Vagina (tissue), 2 donors: ENCODE measurements around the gene NRXN2. TPM values are rescaled to one million over a fixed set of nuclear protein-coding genes. Genes with fewer than 3 reads are reported as not detected.

Experiments
- DNase-seq, 2 donors: peaks; one replicate each; pipeline ENCODE4 v3.0.0-alpha.2; 2017; ENCODE audit errors: extremely low spot score in 2 of 2
- H3K27ac ChIP-seq: fragments of 200-600 bp; sonication (generic); one replicate; pipeline ENCODE4 v1.5.1; 2019
- H3K27me3 ChIP-seq: fragments of 200-600 bp; sonication (generic); one replicate; pipeline ENCODE4 v1.5.1; 2019
- H3K36me3 ChIP-seq, 2 donors: fragments of 200-600 bp; sonication (generic); one replicate each; pipeline ENCODE4 v1.5.1; 2017 to 2019
- H3K4me1 ChIP-seq: fragments of 200-600 bp; sonication (generic); one replicate; pipeline ENCODE4 v1.5.1; 2019
- H3K4me3 ChIP-seq, 2 donors: fragments of 200-600 bp; sonication (generic); 1 replicate in 1 of 2; 2 replicates in 1 of 2; pipeline ENCODE4 v1.5.1; 2016 to 2019
- H3K9me3 ChIP-seq: fragments of 200-600 bp; sonication (generic); one replicate; pipeline ENCODE4 v1.5.1; 2019
- POLR2A ChIP-seq, 2 donors: fragments of 450-650 bp; IDR thresholded peaks; one replicate each; pipeline ENCODE4 v1.6.1; 2017; ENCODE audit warnings: antibody characterized with exemption in 2 of 2, mild to moderate bottlenecking in 2 of 2, moderate library complexity in 2 of 2
- POLR2AphosphoS5 ChIP-seq, 2 donors: sonication (generic); formaldehyde crosslinking; IDR thresholded peaks; one replicate each; pipeline ENCODE4 v1.9.0; 2017; ENCODE audit warnings: antibody characterized with exemption in 2 of 2, mild to moderate bottlenecking in 2 of 2, low read depth in 1 of 2; ENCODE audit not compliant: insufficient read depth in 1 of 2
- intact Hi-C: fragments of 100-400 bp; cut with DNase I; formaldehyde crosslinking; loops from one replicate; pipeline ENCODE4 v1.15.1; 2023
- total RNA-seq: library from RNA; depleted of rRNA; stranded (reverse); fragments of >200 nt; gene quantifications from one replicate; pipeline ENCODE4 v1.2.3, GENCODE V29; 2016
- TF ChIP-seq, protein P1 (sequence below), 3 experiments: fragments of 450-650 bp in 2 of 3; fragments of 200-600 bp in 1 of 3; sonication (generic) in 1 of 3; IDR thresholded peaks; one replicate each; pipeline ENCODE4 v1.5.1; 2017 to 2019; ENCODE audit warnings: antibody characterized with exemption in 3 of 3, mild to moderate bottlenecking in 2 of 3, moderate library complexity in 2 of 3

The NRXN2 gene
- total RNA-seq: 16.9 TPM

DNA sequence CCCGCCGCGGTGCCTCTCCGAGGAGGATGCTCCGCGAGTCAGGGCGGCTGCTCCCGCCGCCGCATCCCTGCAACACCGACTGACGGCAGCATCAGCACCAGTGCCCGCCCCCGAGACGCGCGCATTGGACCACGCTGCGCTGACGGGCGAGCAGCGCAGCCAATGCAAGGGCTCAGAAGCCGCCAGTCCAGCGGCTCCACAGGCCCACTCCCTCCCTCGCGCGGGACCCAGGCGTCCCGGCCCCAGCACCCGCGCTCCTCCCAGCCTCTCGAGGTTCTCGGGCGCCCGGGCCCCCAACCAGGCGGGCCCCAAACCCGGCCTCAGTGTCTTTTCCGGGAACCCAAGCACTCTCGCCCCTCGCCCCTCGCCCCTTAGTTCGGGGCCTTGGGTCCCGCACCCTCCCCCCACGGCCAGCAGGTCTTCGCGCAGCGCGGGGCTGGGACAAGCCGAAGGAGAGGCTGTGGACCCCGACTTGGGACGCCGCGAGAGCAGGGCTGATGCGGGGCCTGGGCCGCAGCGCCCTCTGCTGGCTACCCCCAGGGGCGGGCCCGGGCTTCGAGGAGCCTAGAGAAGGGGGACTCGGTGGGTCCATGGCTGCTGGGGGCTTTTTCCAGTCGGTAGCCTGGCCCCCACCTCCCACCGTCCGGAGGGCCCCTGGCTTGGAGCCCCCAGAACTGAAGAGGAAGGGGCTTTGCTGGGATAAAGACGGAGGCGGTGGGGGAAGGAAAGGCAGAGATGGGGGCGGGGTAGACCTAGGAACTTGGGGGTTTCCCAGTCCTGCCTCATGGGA, at the start of gene NRXN2:
Gene NRXN2, minus strand, starts transcription at position 81 of the 790 bp plus-strand sequence. CDS start 9,498 bp downstream, outside the sequence.
- peaks cover 4% of the 10 kb centered on the region for H3K27me3 ChIP-seq
- H3K4me1 ChIP-seq: peaks cover 7% of the 10 kb centered on the region
- no peak for DNase-seq
- intact Hi-C loops: loop anchor here (5.0 kb wide), 1 partner anchor 171 kb away; no protein-coding TSS in a partner anchor
- peak within 1 kb of the TSS; percentile 60 to 73 for H3K4me3 ChIP-seq
- TF ChIP-seq POLR2A (IDR thresholded peaks at IDR 0.05) (no peak), POLR2AphosphoS5 (IDR thresholded peaks at IDR 0.05; ENCODE audit: insufficient read depth in 1 of 2, low read depth in 1 of 2) (peak in 1 of 2 donors; percentile 51)
- TF ChIP-seq, protein P1, sequence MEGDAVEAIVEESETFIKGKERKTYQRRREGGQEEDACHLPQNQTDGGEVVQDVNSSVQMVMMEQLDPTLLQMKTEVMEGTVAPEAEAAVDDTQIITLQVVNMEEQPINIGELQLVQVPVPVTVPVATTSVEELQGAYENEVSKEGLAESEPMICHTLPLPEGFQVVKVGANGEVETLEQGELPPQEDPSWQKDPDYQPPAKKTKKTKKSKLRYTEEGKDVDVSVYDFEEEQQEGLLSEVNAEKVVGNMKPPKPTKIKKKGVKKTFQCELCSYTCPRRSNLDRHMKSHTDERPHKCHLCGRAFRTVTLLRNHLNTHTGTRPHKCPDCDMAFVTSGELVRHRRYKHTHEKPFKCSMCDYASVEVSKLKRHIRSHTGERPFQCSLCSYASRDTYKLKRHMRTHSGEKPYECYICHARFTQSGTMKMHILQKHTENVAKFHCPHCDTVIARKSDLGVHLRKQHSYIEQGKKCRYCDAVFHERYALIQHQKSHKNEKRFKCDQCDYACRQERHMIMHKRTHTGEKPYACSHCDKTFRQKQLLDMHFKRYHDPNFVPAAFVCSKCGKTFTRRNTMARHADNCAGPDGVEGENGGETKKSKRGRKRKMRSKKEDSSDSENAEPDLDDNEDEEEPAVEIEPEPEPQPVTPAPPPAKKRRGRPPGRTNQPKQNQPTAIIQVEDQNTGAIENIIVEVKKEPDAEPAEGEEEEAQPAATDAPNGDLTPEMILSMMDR (IDR thresholded peaks at IDR 0.05): peak; percentile 87 to 94 (median 94)
- no peaks in the 10 kb centered on the region for H3K9me3 ChIP-seq
- no peaks in the 10 kb centered on the region for H3K36me3 ChIP-seq
- H3K27ac ChIP-seq: peak within 1 kb of the TSS; percentile 57

DNA sequence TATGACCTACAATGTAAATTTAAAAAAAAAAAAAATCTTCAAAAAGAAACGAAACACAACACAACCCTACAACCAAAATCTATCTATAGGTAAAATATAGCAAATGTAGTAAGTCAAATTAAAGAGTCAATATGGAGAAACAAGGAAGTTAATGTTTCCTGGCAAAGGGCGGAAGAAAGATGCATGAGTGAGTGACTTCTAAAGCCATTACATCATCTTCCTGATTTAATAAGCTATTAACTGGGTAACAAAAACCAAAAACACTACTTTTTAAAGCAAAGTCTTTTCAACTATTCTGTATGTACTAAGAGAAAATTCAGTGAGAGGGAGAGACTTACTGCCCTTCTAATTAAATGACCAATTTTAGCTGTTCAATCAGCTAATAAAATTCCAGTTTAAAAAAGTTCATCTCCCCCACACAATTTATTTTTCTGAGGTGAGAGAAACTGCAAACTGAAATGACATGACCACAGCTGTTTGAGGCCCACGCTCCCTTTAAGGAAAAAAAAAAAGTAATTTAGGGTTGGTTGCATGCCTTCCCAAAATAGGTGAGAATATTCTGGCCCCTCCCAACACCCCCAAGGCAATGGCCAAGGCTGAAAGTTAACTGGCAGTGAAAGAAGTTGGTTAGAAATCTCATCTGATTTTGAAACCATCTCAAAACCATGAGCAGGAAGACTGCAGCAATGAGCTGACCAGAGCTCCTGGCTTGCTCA, 49.5 kb upstream of the NRXN2 start:
- H3K27me3 ChIP-seq: no peaks in the 10 kb centered on the region
- H3K36me3 ChIP-seq: peaks cover 12 to 89% of the 10 kb centered on the region in 2 donors
- H3K4me1 ChIP-seq: peaks cover 57% of the 10 kb centered on the region
- no peak for DNase-seq
- TF ChIP-seq POLR2A (IDR thresholded peaks at IDR 0.05): no peak
- TF ChIP-seq, protein P1 (IDR thresholded peaks at IDR 0.05): no peak
- TF ChIP-seq POLR2AphosphoS5 (IDR thresholded peaks at IDR 0.05; ENCODE audit: insufficient read depth in 1 of 2, low read depth in 1 of 2): no peak
- H3K4me3 ChIP-seq: no peak overlapping the region
- H3K27ac ChIP-seq: no peak overlapping the region
- intact Hi-C loops: no loop called here
- H3K9me3 ChIP-seq: no peaks in the 10 kb centered on the region

DNA sequence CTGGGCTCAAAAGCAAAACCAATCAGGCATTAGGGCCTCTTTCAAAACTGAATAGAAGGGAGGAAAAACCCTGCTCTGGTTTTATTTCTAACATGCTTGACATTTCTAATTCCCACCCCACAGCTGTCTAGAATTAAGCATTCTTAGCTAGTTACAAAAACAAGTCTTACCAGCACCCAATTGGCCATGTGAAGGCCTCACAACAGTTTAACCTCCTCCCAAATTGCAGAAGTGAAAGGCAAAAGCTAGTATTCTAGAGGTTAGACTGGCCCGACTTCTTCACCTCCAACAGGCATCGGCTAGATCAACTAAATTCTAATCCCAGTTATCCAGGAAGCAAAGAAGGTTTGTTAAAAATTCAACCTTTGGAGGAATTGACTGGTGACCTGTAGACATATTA, 48.9 kb upstream of the NRXN2 start:
- TF ChIP-seq POLR2AphosphoS5 (IDR thresholded peaks at IDR 0.05; ENCODE audit: insufficient read depth in 1 of 2, low read depth in 1 of 2): no peak
- TF ChIP-seq, protein P1 (IDR thresholded peaks at IDR 0.05): no peak
- no peak for TF ChIP-seq POLR2A (IDR thresholded peaks at IDR 0.05)
- intact Hi-C loops: no loop called here
- no peaks in the 10 kb centered on the region for H3K9me3 ChIP-seq
- H3K27me3 ChIP-seq: no peaks in the 10 kb centered on the region
- no peak overlapping the region for H3K27ac ChIP-seq
- no peak overlapping the region for H3K4me3 ChIP-seq
- H3K36me3 ChIP-seq: peaks cover 12 to 95% of the 10 kb centered on the region in 2 donors
- DNase-seq: no peak
- peaks cover 52% of the 10 kb centered on the region for H3K4me1 ChIP-seq

DNA sequence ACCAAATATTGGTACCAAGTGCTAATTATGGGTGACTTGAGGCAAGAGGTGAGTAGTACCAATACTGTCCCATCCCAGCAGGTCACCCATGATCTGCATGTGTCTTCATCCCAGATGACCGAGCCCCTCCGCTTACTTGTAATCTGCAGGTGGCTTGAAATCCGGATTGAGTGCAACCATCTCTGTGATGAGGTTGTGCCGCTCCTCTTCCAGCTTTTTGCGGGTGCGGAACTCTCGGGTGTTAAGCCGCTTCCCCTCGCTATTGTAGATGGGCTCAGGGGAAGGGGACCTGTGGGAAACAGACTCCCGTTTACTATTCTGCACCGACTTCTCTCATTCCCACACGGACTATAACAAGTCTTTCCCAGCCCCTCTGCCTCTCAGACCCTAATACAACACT, 47.1 kb upstream of the NRXN2 start:
- intact Hi-C loops: no loop called here
- TF ChIP-seq POLR2AphosphoS5 (IDR thresholded peaks at IDR 0.05; ENCODE audit: insufficient read depth in 1 of 2, low read depth in 1 of 2): no peak
- TF ChIP-seq, protein P1 (IDR thresholded peaks at IDR 0.05): no peak
- TF ChIP-seq POLR2A (IDR thresholded peaks at IDR 0.05): no peak
- DNase-seq: no peak
- Histone ChIP-seq H3K4me1 (peaks cover 38% of the 10 kb centered on the region), H3K4me3 (no peak overlapping the region), H3K9me3 (no peaks in the 10 kb centered on the region), H3K36me3 (peaks cover 12 to 98% of the 10 kb centered on the region in 2 donors), H3K27ac (no peak overlapping the region), H3K27me3 (no peaks in the 10 kb centered on the region)
